ES-I3 (cell line): Measurements from ENCODE around the gene GRIN3B.
"Not testable (repeated sequence)": the region's sequence is repeated elsewhere in the genome, so short reads cannot be mapped to it uniquely, and the experiment has no call there.

Experiments
- H3K36me3 ChIP-seq: 2 replicates; pipeline ENCODE4 v1.6.1; 2013; ENCODE audit warnings: mild to moderate bottlenecking, low read length, control low read depth, moderate library complexity; ENCODE audit not compliant: insufficient read depth
- H3K4me1 ChIP-seq: 2 replicates; pipeline ENCODE4 v1.6.1; 2013; ENCODE audit warnings: mild to moderate bottlenecking, control low read depth, low read length; ENCODE audit not compliant: insufficient read depth
- H3K9ac ChIP-seq: 2 replicates; pipeline ENCODE4 v1.6.1; 2013; ENCODE audit warnings: low read depth, mild to moderate bottlenecking, low read length, moderate library complexity
- H3K9me3 ChIP-seq: 2 replicates; pipeline ENCODE4 v1.6.1; 2013; ENCODE audit warnings: mild to moderate bottlenecking, low read length, moderate library complexity; ENCODE audit not compliant: control insufficient read depth, insufficient read depth

GRIN3B gene

GRCh38 chr19:1000095-1000494, at the start of gene GRIN3B:
GRIN3B (plus strand) TSS chr19:1000419; CDS start chr19:1000438, 19 bp downstream.
- peak within 1 kb of the TSS; percentile 46 for H3K9ac ChIP-seq
- H3K4me1 ChIP-seq, result no peaks in the 10 kb centered on the region; the same call in 1 of the 2 replicates
- no peaks in the 10 kb centered on the region for H3K9me3 ChIP-seq
- no peaks in the 10 kb centered on the region for H3K36me3 ChIP-seq

GRCh38 chr19:952049-952679, 48.1 kb upstream of the GRIN3B start:
- H3K36me3 ChIP-seq, result no peaks in the 10 kb centered on the region
- H3K9ac ChIP-seq, result peak overlapping the region; percentile 25; the same call in 1 of the 2 replicates
- H3K9me3 ChIP-seq, result no peaks in the 10 kb centered on the region
- H3K4me1 ChIP-seq, result peaks cover 29% of the 10 kb centered on the region; the same call in 1 of the 2 replicates

GRCh38 chr19:952680-953444, 47.4 kb upstream of the GRIN3B start:
- H3K9ac ChIP-seq, result peak overlapping the region; percentile 25
- H3K36me3 ChIP-seq, result no peaks in the 10 kb centered on the region
- no peaks in the 10 kb centered on the region for H3K9me3 ChIP-seq
- peaks cover 32% of the 10 kb centered on the region; the same call in 1 of the 2 replicates for H3K4me1 ChIP-seq

- H3K4me1 ChIP-seq, result peaks cover 32% of the 10 kb centered on the region; the same call in 1 of the 2 replicates
- no peaks in the 10 kb centered on the region for H3K36me3 ChIP-seq
- no peaks in the 10 kb centered on the region for H3K9me3 ChIP-seq
- peak overlapping the region; percentile 25 for H3K9ac ChIP-seq
Measured at GRCh38 chr19:953445-954271, 46.6 kb upstream of the GRIN3B start.

GRCh38 chr19:954272-954671, 45.9 kb upstream of the GRIN3B start:
- Histone ChIP-seq H3K4me1 (peaks cover 32% of the 10 kb centered on the region; the same call in 1 of the 2 replicates), H3K9ac (no peak overlapping the region), H3K36me3 (no peaks in the 10 kb centered on the region), H3K9me3 (no peaks in the 10 kb centered on the region)

- no peaks in the 10 kb centered on the region for H3K36me3 ChIP-seq
- H3K4me1 ChIP-seq, result peaks cover 32% of the 10 kb centered on the region; the same call in 1 of the 2 replicates
- no peaks in the 10 kb centered on the region for H3K9me3 ChIP-seq
- H3K9ac ChIP-seq, result no peak overlapping the region
Measured at GRCh38 chr19:954672-955494, 45.3 kb upstream of the GRIN3B start.

- no peaks in the 10 kb centered on the region for H3K36me3 ChIP-seq
- H3K9me3 ChIP-seq, result no peaks in the 10 kb centered on the region
- peaks cover 36% of the 10 kb centered on the region; the same call in 1 of the 2 replicates for H3K4me1 ChIP-seq
- H3K9ac ChIP-seq, result no peak overlapping the region; the same call in 1 of the 2 replicates
Measured at GRCh38 chr19:955803-956765, 44.1 kb upstream of the GRIN3B start.

GRCh38 chr19:956766-957440, 43.3 kb upstream of the GRIN3B start:
- no peaks in the 10 kb centered on the region for H3K36me3 ChIP-seq
- no peaks in the 10 kb centered on the region for H3K9me3 ChIP-seq
- no peak overlapping the region; the same call in 1 of the 2 replicates for H3K9ac ChIP-seq
- H3K4me1 ChIP-seq, result peaks cover 38% of the 10 kb centered on the region; the same call in 1 of the 2 replicates

- peaks cover 40% of the 10 kb centered on the region; the same call in 1 of the 2 replicates for H3K4me1 ChIP-seq
- not testable (repeated sequence) for H3K9me3 ChIP-seq, H3K9ac ChIP-seq, H3K36me3 ChIP-seq
Measured at GRCh38 chr19:957578-957977, 42.6 kb upstream of the GRIN3B start.

GRCh38 chr19:958967-959855, 41.0 kb upstream of the GRIN3B start:
- H3K4me1 ChIP-seq, result peaks cover 29% of the 10 kb centered on the region; the same call in 1 of the 2 replicates
- H3K9ac ChIP-seq, result no peak overlapping the region
- no peaks in the 10 kb centered on the region for H3K36me3 ChIP-seq
- no peaks in the 10 kb centered on the region for H3K9me3 ChIP-seq

- Histone ChIP-seq H3K4me1 (peaks cover 25% of the 10 kb centered on the region; the same call in 1 of the 2 replicates), H3K9ac (no peak overlapping the region), H3K36me3 (peaks cover 1% of the 10 kb centered on the region), H3K9me3 (no peaks in the 10 kb centered on the region)
Measured at GRCh38 chr19:960020-960419, 40.2 kb upstream of the GRIN3B start.

GRCh38 chr19:960601-960938, 39.6 kb upstream of the GRIN3B start:
- Histone ChIP-seq H3K9ac (no peak overlapping the region), H3K36me3 (peaks cover 5% of the 10 kb centered on the region), H3K9me3 (no peaks in the 10 kb centered on the region), H3K4me1 (peaks cover 22% of the 10 kb centered on the region; the same call in 1 of the 2 replicates)
